Kidney (tissue), 14 donors: ENCODE results near the gene IMPA2. TPM values are rescaled to one million over a fixed set of nuclear protein-coding genes. Genes with fewer than 3 reads are reported as not detected.

Experiments used
- DNase-seq, 5 donors: peaks; one replicate each; pipeline ENCODE4 v3.0.0-alpha.2; 2013 to 2020
- FAIRE-seq: peaks from 2 replicates; lab custom pipeline; 2012; peaks lifted over from hg19 to GRCh38; lab: Jason Lieb, UNC
- H3K27ac ChIP-seq, 2 donors: one replicate each; pipeline ENCODE4 v1.7.0; 2013; ENCODE audit warnings: low read depth in 2 of 2, low read length in 2 of 2, inconsistent platforms in 1 of 2
- H3K27me3 ChIP-seq: one replicate; pipeline ENCODE4 v1.7.1; 2013; ENCODE audit warnings: low read length, inconsistent platforms; ENCODE audit not compliant: control insufficient read depth, insufficient read depth
- H3K36me3 ChIP-seq, 3 donors: one replicate each; pipeline versions ENCODE4 v1.7.0 to v1.7.1; 2013; ENCODE audit warnings: low read length in 3 of 3, control low read depth in 1 of 3, inconsistent platforms in 1 of 3; ENCODE audit not compliant: insufficient read depth in 3 of 3, control insufficient read depth in 2 of 3
- H3K4me1 ChIP-seq, 3 donors: one replicate each; pipeline versions ENCODE4 v1.7.0 to v1.7.1; 2013; ENCODE audit warnings: low read length in 3 of 3, inconsistent platforms in 1 of 3, low read depth in 1 of 3; ENCODE audit not compliant: control insufficient read depth in 2 of 3, insufficient read depth in 2 of 3
- H3K4me3 ChIP-seq, 3 donors: one replicate each; pipeline versions ENCODE4 v1.7.0 to v1.8.1; 2013; ENCODE audit warnings: low read length in 3 of 3, control low read depth in 1 of 3, inconsistent platforms in 1 of 3
- H3K9ac ChIP-seq, 3 donors: one replicate each; pipeline versions ENCODE4 v1.7.0 to v1.7.1; 2013; ENCODE audit warnings: low read length in 3 of 3, control low read depth in 1 of 3, inconsistent platforms in 1 of 3
- H3K9me3 ChIP-seq, 3 donors: one replicate each; pipeline versions ENCODE4 v1.7.0 to v1.7.1; 2013; ENCODE audit warnings: low read length in 3 of 3, control low read depth in 1 of 3, inconsistent platforms in 1 of 3; ENCODE audit not compliant: control insufficient read depth in 2 of 3, insufficient read depth in 1 of 3
- intact Hi-C: fragments of 100-400 bp; cut with DNase I; formaldehyde crosslinking; loops from one replicate; pipeline ENCODE4 v1.11.1; 2022
- polyA plus RNA-seq: library from polyadenylated mRNA; stranded (reverse); fragments of 350-450 nt; fragmentation: Illumina TruSeq; extraction: RNeasy Lipid Tissue Mini Kit (QIAGEN cat#74804); gene quantifications from one replicate; pipeline ENCODE4 v1.2.3, GENCODE V29; 2014; ENCODE audit warnings: low read depth, low replicate concordance; ENCODE audit not compliant: insufficient read depth
- total RNA-seq: library from RNA; stranded (reverse); fragmentation: NEBNext Ultra II Directional; extraction: Animal tissue kit (Norgen Biotek cat#: 25700); gene quantifications from one replicate; pipeline ENCODE4 v1.2.1, GENCODE V29; 2021
- TF ChIP-seq, protein P1 (sequence below): IDR thresholded peaks from 3 replicates; pipeline ENCODE4 v1.5.1; 2012; ENCODE audit warnings: mild to moderate bottlenecking, moderate library complexity, borderline replicate concordance; ENCODE audit not compliant: insufficient read depth; ENCODE audit errors: extremely low read depth
- donor health status: control.
- donor health status: control.
- donor health status: control.
- donor health status: control.
- donor health status: control.
- donor health status: DM: yes; HTN: yes; CAD: no.
- donor health status: Normal renal cell carcinoma (clear cell type).

IMPA2 gene
- total and polyA plus RNA-seq, 2 donors from 2014 or later = 157 to 348 TPM

DNA sequence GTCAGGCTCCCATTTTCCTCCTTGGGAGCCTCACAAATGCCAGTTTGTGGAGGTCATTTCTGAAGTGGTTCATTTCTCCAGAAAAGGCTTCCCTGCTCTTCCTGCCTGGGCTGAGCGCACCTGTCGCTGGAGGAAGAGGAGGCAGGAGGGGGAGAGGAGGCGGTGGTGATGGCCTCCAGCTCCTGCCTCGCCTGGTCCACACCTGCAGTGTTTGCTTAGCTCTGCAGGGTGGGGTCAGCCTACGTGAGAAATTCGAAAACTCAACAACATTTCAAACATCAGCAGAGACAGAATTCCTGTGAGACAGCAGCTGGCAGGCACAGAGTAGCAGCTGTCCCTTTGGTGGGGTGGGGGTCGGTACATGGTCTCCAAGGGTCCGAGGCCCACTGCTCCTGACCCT is 7.9 kb downstream of the IMPA2 start:
- FAIRE-seq (no peak), DNase-seq (peak in 2 of 5 donors; percentile 22 to 33)
- no peaks in the 10 kb centered on the region for H3K9me3 ChIP-seq
- peak overlapping the region; percentile 83 to 90 for H3K27ac ChIP-seq
- TF ChIP-seq, protein P1, sequence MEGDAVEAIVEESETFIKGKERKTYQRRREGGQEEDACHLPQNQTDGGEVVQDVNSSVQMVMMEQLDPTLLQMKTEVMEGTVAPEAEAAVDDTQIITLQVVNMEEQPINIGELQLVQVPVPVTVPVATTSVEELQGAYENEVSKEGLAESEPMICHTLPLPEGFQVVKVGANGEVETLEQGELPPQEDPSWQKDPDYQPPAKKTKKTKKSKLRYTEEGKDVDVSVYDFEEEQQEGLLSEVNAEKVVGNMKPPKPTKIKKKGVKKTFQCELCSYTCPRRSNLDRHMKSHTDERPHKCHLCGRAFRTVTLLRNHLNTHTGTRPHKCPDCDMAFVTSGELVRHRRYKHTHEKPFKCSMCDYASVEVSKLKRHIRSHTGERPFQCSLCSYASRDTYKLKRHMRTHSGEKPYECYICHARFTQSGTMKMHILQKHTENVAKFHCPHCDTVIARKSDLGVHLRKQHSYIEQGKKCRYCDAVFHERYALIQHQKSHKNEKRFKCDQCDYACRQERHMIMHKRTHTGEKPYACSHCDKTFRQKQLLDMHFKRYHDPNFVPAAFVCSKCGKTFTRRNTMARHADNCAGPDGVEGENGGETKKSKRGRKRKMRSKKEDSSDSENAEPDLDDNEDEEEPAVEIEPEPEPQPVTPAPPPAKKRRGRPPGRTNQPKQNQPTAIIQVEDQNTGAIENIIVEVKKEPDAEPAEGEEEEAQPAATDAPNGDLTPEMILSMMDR = no peak
- peaks cover 3 to 67% (median 48%) of the 10 kb centered on the region in 3 donors for H3K4me1 ChIP-seq
- no peaks in the 10 kb centered on the region for H3K27me3 ChIP-seq
- no peaks in the 10 kb centered on the region for H3K36me3 ChIP-seq
- H3K9ac ChIP-seq = peak overlapping the region in 1 of 3 donors; percentile 62
- H3K4me3 ChIP-seq = no peak overlapping the region
- intact Hi-C loops = no loop called here

- intact Hi-C loops = no loop called here
- Histone ChIP-seq H3K4me3 (no peak overlapping the region), H3K27ac (peak overlapping the region; percentile 83 to 90), H3K36me3 (no peaks in the 10 kb centered on the region), H3K9ac (no peak overlapping the region), H3K27me3 (no peaks in the 10 kb centered on the region), H3K9me3 (no peaks in the 10 kb centered on the region), H3K4me1 (peaks cover 3 to 74% (median 56%) of the 10 kb centered on the region in 3 donors)
- FAIRE-seq (no peak), DNase-seq (peak; percentile 57 to 91 (median 63))
- TF ChIP-seq, protein P1 = no peak
Measured at GRCh38 chr18:11989966-11990380, 8.7 kb downstream of the IMPA2 start.

GRCh38 chr18:11990539-11990938 is 9.2 kb downstream of the IMPA2 start:
- Histone ChIP-seq H3K27ac (peak overlapping the region; percentile 83 to 90), H3K4me3 (peak overlapping the region in 1 of 3 donors; percentile 9), H3K36me3 (no peaks in the 10 kb centered on the region), H3K27me3 (no peaks in the 10 kb centered on the region), H3K9ac (peak overlapping the region in 1 of 3 donors; percentile 42), H3K9me3 (no peaks in the 10 kb centered on the region), H3K4me1 (peaks cover 3 to 77% (median 59%) of the 10 kb centered on the region in 3 donors)
- peak in 1 of 5 donors; percentile 6 for DNase-seq
- TF ChIP-seq, protein P1 = no peak
- FAIRE-seq = no peak
- intact Hi-C loops = no loop called here
